ENCODE data around the gene EYS.

DNA sequence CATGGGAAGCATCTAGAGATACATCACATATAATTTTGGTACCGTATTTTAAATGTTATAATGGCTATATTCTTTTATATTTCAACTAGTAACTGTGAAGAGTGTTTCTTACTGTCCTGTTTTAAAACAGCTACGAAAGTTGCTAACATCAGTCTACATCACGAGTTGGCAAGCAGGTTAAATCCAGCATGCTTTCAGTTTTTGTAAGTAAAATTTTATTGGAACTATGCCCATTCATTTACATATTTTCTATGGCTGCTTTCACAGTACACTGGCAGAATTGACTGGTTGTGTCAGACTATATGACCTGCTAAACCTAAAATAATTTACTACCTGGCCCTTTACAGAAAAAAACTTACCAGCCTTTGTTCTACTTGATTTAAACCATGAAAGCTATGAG is 1593.3 kb downstream of the EYS start:
- TF ChIP-seq, protein P1, sequence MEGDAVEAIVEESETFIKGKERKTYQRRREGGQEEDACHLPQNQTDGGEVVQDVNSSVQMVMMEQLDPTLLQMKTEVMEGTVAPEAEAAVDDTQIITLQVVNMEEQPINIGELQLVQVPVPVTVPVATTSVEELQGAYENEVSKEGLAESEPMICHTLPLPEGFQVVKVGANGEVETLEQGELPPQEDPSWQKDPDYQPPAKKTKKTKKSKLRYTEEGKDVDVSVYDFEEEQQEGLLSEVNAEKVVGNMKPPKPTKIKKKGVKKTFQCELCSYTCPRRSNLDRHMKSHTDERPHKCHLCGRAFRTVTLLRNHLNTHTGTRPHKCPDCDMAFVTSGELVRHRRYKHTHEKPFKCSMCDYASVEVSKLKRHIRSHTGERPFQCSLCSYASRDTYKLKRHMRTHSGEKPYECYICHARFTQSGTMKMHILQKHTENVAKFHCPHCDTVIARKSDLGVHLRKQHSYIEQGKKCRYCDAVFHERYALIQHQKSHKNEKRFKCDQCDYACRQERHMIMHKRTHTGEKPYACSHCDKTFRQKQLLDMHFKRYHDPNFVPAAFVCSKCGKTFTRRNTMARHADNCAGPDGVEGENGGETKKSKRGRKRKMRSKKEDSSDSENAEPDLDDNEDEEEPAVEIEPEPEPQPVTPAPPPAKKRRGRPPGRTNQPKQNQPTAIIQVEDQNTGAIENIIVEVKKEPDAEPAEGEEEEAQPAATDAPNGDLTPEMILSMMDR (IDR thresholded peaks at IDR 0.05) = no peak
- TF ChIP-seq EP300 (IDR thresholded peaks at IDR 0.05) (no peak), POLR2A (IDR thresholded peaks at IDR 0.05) (no peak)

All from stomach (tissue), 4 donors.